Measurements from ENCODE around the gene METTL21C. TPM values are rescaled to one million over a fixed set of nuclear protein-coding genes. Genes with fewer than 3 reads are reported as not detected.

Gene METTL21C
- total and polyA plus RNA-seq, 2 donors = 0.69 TPM; not detected in 1

GRCh38 chr13:102690883-102691282, 4.0 kb downstream of the METTL21C start:
- 84% methylated on average over 4 of the region's 4 CpGs for WGBS
- Histone ChIP-seq H3K36me3 (ENCODE audit: insufficient read depth) (no peaks in the 10 kb centered on the region), H3K4me3 (ENCODE audit: low read depth, low read length) (no peak overlapping the region), H3K4me1 (ENCODE audit: insufficient read depth) (no peaks in the 10 kb centered on the region), H3K27ac (ENCODE audit: low read depth) (no peak overlapping the region)
- no peak for DNase-seq (ENCODE audit: extremely low spot score)

GRCh38 chr13:102688306-102688973, 6.4 kb downstream of the METTL21C start:
- Histone ChIP-seq H3K36me3 (ENCODE audit: insufficient read depth) (no peaks in the 10 kb centered on the region), H3K4me3 (ENCODE audit: low read depth, low read length) (no peak overlapping the region), H3K27ac (ENCODE audit: low read depth) (no peak overlapping the region), H3K4me1 (ENCODE audit: insufficient read depth) (no peaks in the 10 kb centered on the region)
- no peak for DNase-seq (ENCODE audit: extremely low spot score)
- 58% methylated on average over 13 of the region's 13 CpGs for WGBS

GRCh38 chr13:102687520-102687919, 7.3 kb downstream of the METTL21C start:
- Histone ChIP-seq H3K4me1 (ENCODE audit: insufficient read depth) (no peaks in the 10 kb centered on the region), H3K4me3 (ENCODE audit: low read depth, low read length) (no peak overlapping the region), H3K27ac (ENCODE audit: low read depth) (no peak overlapping the region), H3K36me3 (ENCODE audit: insufficient read depth) (no peaks in the 10 kb centered on the region)
- no peak for DNase-seq (ENCODE audit: extremely low spot score)
- WGBS = 69% methylated on average over 7 of the region's 7 CpGs

- H3K36me3 ChIP-seq (ENCODE audit: insufficient read depth) = no peaks in the 10 kb centered on the region
- no peak overlapping the region for H3K27ac ChIP-seq (ENCODE audit: low read depth)
- no peak overlapping the region for H3K4me3 ChIP-seq (ENCODE audit: low read depth, low read length)
- H3K4me1 ChIP-seq (ENCODE audit: insufficient read depth) = no peaks in the 10 kb centered on the region
- no peak for DNase-seq (ENCODE audit: extremely low spot score)
- WGBS = 85% methylated on average over 3 of the region's 3 CpGs
These were observed 8.8 kb downstream of the METTL21C start for GRCh38 chr13:102686024-102686423.

GRCh38 chr13:102683637-102684036, 11.2 kb downstream of the METTL21C start:
- Histone ChIP-seq H3K4me3 (ENCODE audit: low read depth, low read length) (no peak overlapping the region), H3K27ac (ENCODE audit: low read depth) (no peak overlapping the region), H3K36me3 (ENCODE audit: insufficient read depth) (no peaks in the 10 kb centered on the region), H3K4me1 (ENCODE audit: insufficient read depth) (no peaks in the 10 kb centered on the region)
- 61% methylated on average over 2 of the region's 2 CpGs for WGBS
- no peak for DNase-seq (ENCODE audit: extremely low spot score)

DNA sequence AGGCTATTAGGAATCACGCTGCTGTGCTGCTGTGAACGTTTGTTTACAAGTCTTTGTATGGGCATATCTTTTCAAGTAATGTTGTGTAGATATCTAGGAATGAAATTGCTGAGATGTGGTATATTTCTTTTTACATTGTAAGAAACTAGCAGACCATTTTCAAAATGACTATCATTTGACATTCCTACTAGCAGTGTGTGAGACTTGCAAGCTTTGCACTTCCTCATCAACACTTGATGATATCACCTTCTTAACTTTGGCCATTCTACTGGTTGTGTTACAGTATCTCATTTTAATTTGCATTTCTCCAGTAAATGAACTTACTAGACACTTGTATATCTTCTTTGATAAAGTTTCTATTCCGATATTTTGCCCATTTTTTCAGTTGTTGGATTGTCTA, 12.1 kb downstream of the METTL21C start:
- 53% methylated on average over 3 of the region's 3 CpGs for WGBS

DNA sequence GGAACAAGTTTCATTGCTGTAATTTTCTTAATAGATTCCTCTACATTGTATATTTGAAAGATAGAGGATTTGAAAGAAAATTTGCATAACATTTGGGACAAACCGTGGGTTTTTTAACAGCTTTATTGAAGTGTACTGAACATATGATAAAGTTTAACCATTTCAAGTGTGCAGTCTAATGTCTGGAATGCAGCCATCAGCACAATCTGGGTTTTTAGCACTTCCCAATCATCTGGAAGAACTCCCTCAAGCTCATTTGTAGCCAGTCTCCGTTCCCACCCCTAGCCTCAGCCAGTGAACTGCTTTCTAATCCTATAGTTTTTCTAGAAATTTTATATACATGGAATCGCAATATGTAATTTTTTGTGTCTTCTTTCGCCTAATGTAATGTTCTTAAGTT, 12.6 kb downstream of the METTL21C start:
- Histone ChIP-seq H3K27ac (ENCODE audit: low read depth) (no peak overlapping the region), H3K36me3 (ENCODE audit: insufficient read depth) (no peaks in the 10 kb centered on the region), H3K4me3 (ENCODE audit: low read depth, low read length) (no peak overlapping the region), H3K4me1 (ENCODE audit: insufficient read depth) (no peaks in the 10 kb centered on the region)
- no peak for DNase-seq (ENCODE audit: extremely low spot score)
- 71% methylated on average over 4 of the region's 4 CpGs for WGBS

More for the DNA sequence above, 12.1 kb downstream of the METTL21C start:
- Histone ChIP-seq H3K36me3 (ENCODE audit: insufficient read depth) (no peaks in the 10 kb centered on the region), H3K4me1 (ENCODE audit: insufficient read depth) (no peaks in the 10 kb centered on the region), H3K4me3 (ENCODE audit: low read depth, low read length) (no peak overlapping the region), H3K27ac (ENCODE audit: low read depth) (no peak overlapping the region)
- DNase-seq (ENCODE audit: extremely low spot score) = no peak

GRCh38 chr13:102680842-102681740, 13.8 kb downstream of the METTL21C start:
- Histone ChIP-seq H3K4me3 (ENCODE audit: low read depth, low read length) (no peak overlapping the region), H3K36me3 (ENCODE audit: insufficient read depth) (peaks cover 1% of the 10 kb centered on the region), H3K27ac (ENCODE audit: low read depth) (no peak overlapping the region), H3K4me1 (ENCODE audit: insufficient read depth) (no peaks in the 10 kb centered on the region)
- 79% methylated on average over 5 of the region's 5 CpGs for WGBS
- no peak for DNase-seq (ENCODE audit: extremely low spot score)

DNA sequence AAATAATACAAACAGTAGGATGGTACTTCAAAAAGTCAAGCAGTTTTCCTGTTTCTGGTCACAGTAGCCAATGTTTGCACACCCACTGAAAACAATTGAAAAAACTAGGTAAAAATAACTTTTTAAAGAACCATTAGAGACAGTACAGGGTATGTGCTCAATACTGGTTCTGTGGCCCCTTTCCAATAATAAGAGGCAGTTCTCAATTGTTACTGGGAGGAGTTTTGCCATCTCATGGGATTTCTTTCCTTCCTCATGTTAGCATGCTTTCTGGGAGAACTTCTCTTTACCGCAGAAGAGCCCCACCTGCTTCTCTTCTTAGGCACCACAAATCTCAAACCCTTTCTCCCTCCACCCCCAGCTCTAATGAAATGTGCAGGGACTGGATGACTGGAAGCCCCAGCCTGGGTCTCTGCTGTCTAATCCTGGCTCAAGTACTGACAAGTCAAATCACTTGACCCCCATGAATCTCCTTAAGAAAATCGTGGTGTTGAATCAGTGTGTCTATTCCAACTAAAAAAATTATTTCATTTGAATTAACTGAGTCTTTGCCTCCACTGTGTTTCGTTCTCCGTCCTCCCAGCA, 14.6 kb downstream of the METTL21C start:
- no peak for DNase-seq (ENCODE audit: extremely low spot score)
- Histone ChIP-seq H3K27ac (ENCODE audit: low read depth) (no peak overlapping the region), H3K4me1 (ENCODE audit: insufficient read depth) (no peaks in the 10 kb centered on the region), H3K36me3 (ENCODE audit: insufficient read depth) (peaks cover 1% of the 10 kb centered on the region), H3K4me3 (ENCODE audit: low read depth, low read length) (no peak overlapping the region)
- 84% methylated on average over 4 of the region's 4 CpGs for WGBS

DNA sequence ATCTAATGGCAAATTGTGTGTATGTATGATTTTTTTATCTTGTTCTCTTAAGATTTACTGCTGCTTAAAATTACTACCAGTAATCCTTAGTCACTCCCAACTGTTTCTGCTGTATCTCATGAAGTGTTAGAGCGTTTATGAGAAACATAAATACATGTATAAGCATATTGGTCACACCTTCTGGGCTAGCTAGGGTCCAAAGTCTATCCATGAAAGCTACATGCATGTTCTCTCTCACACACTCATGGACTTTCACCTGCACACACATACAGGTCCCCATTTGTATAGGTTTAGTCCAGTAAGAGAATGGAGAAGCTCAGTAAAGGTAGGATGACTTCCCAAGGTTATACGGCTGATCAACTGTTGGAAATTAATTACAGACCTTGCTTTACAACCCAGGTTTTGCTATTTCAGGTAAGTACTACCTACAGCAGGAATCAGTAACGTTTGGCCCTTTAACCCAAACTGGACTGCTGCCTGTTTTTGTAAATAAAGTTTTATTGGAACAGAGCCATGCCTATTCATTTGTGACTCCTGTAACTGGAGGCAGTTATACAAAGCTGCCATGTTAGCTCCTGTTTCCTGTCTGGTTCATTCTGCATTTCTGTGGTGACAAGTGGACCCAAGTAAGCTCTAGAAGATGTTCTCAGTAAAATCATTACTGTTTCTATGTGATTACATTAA, 15.3 kb downstream of the METTL21C start:
- H3K4me3 ChIP-seq (ENCODE audit: low read depth, low read length) = no peak overlapping the region
- peaks cover 1% of the 10 kb centered on the region for H3K36me3 ChIP-seq (ENCODE audit: insufficient read depth)
- 71% methylated on average over 3 of the region's 3 CpGs for WGBS
- H3K27ac ChIP-seq (ENCODE audit: low read depth) = no peak overlapping the region
- no peak for DNase-seq (ENCODE audit: extremely low spot score)
- H3K4me1 ChIP-seq (ENCODE audit: insufficient read depth) = no peaks in the 10 kb centered on the region

GRCh38 chr13:102678339-102679107, 16.3 kb downstream of the METTL21C start:
- Histone ChIP-seq H3K27ac (ENCODE audit: low read depth) (no peak overlapping the region), H3K36me3 (ENCODE audit: insufficient read depth) (peaks cover 4% of the 10 kb centered on the region), H3K4me3 (ENCODE audit: low read depth, low read length) (no peak overlapping the region), H3K4me1 (ENCODE audit: insufficient read depth) (no peaks in the 10 kb centered on the region)
- WGBS = 80% methylated on average over 5 of the region's 5 CpGs
- DNase-seq (ENCODE audit: extremely low spot score) = no peak

GRCh38 chr13:102677122-102677521, 17.7 kb downstream of the METTL21C start:
- DNase-seq (ENCODE audit: extremely low spot score) = no peak
- no peak overlapping the region for H3K27ac ChIP-seq (ENCODE audit: low read depth)
- 85% methylated on average over 4 of the region's 4 CpGs for WGBS
- peaks cover 4% of the 10 kb centered on the region for H3K36me3 ChIP-seq (ENCODE audit: insufficient read depth)
- no peak overlapping the region for H3K4me3 ChIP-seq (ENCODE audit: low read depth, low read length)
- no peaks in the 10 kb centered on the region for H3K4me1 ChIP-seq (ENCODE audit: insufficient read depth)

GRCh38 chr13:102675115-102675514, 19.7 kb downstream of the METTL21C start:
- peaks cover 4% of the 10 kb centered on the region for H3K36me3 ChIP-seq (ENCODE audit: insufficient read depth)
- H3K4me3 ChIP-seq (ENCODE audit: low read depth, low read length) = no peak overlapping the region
- H3K4me1 ChIP-seq (ENCODE audit: insufficient read depth) = no peaks in the 10 kb centered on the region
- no peak for DNase-seq (ENCODE audit: extremely low spot score)
- no peak overlapping the region for H3K27ac ChIP-seq (ENCODE audit: low read depth)
- 86% methylated on average over 3 of the region's 3 CpGs for whole genome bisulfite sequencing

All from urinary bladder (tissue), 4 donors.